Gastrocnemius medialis (tissue), 4 donors: ENCODE measurements around the gene LPIN3. TPM values are rescaled to one million over a fixed set of nuclear protein-coding genes. Genes with fewer than 3 reads are reported as not detected.

Experiments
- ATAC-seq, 2 donors: fragments of 150-250 bp; one replicate each; pipeline ENCODE4 v1.9.1; 2016
- DNase-seq, 2 donors: peaks; one replicate each; pipeline ENCODE4 v3.0.0-alpha.2; 2019
- H3K27ac ChIP-seq, 4 donors: fragments of 200-600 bp; sonication (generic); 1 replicate in 1 of 4; 2 replicates in 3 of 4; pipeline ENCODE4 v1.5.1; 2016 to 2018; ENCODE audit warnings: mild to moderate bottlenecking in 2 of 4, moderate library complexity in 1 of 4
- H3K27me3 ChIP-seq, 3 donors: fragments of 200-600 bp; sonication (generic) in 2 of 3; 1 replicate in 1 of 3; 2 replicates in 2 of 3; pipeline versions ENCODE4 v1.5.1 to v1.6.0; 2016 to 2019; ENCODE audit warnings: mild to moderate bottlenecking in 1 of 3, moderate library complexity in 1 of 3
- H3K36me3 ChIP-seq, 2 donors: fragments of 200-600 bp; sonication (generic) in 1 of 2; one replicate each; pipeline ENCODE4 v1.5.1; 2017 to 2018
- H3K4me1 ChIP-seq, 2 donors: fragments of 200-600 bp; sonication (generic) in 1 of 2; one replicate each; pipeline ENCODE4 v1.5.1; 2016 to 2017; ENCODE audit warnings: mild to moderate bottlenecking in 2 of 2
- H3K4me3 ChIP-seq, 4 donors: fragments of 200-600 bp; sonication (generic) in 3 of 4; 1 replicate in 1 of 4; 2 replicates in 3 of 4; pipeline ENCODE4 v1.5.1; 2016 to 2019; ENCODE audit warnings: mild to moderate bottlenecking in 2 of 4
- H3K9me3 ChIP-seq, 3 donors: fragments of 200-600 bp; sonication (generic) in 2 of 3; 1 replicate in 1 of 3; 2 replicates in 2 of 3; pipeline ENCODE4 v1.5.1; 2016 to 2019
- POLR2A ChIP-seq, 2 donors: fragments of 450-650 bp; IDR thresholded peaks; one replicate each; pipeline ENCODE4 v1.6.1; 2017; ENCODE audit warnings: antibody characterized with exemption in 2 of 2, mild to moderate bottlenecking in 2 of 2, moderate library complexity in 2 of 2
- in situ Hi-C, 4 donors: fragments of 200-750 bp; cut with MboI; loops; one replicate each; pipeline versions ENCODE4 v1.15.0 to v1.8.0; 2017; ENCODE audit warnings: low sequenced_read_pairs in 4 of 4
- intact Hi-C: fragments of 100-400 bp; cut with DNase I; formaldehyde crosslinking; loops from one replicate; pipeline ENCODE4 v1.15.1; 2023; ENCODE audit warnings: low total_unique reads
- total RNA-seq, 4 donors: library from RNA; depleted of rRNA; stranded (reverse); fragments of >200 nt; gene quantifications; one replicate each; pipeline versions ENCODE4 v1.1.0 to v1.2.3, GENCODE V29; 2016
- TF ChIP-seq, protein P1 (sequence below), 5 experiments: fragments of 450-650 bp in 3 of 5; fragments of 200-600 bp in 2 of 5; sonication (generic) in 2 of 5; IDR thresholded peaks in 4 of 5; conservative IDR thresholded peaks in 1 of 5; 1 replicate in 4 of 5; 2 replicates in 1 of 5; pipeline ENCODE4 v1.5.1; 2016 to 2019; ENCODE audit warnings: antibody characterized with exemption in 5 of 5, mild to moderate bottlenecking in 3 of 5, moderate library complexity in 3 of 5

Gene LPIN3
- total RNA-seq, 4 donors from 2014 or later = 0.56 to 2.4 (median 1.1) TPM

- H3K27ac ChIP-seq = no peak overlapping the region
- no peak for TF ChIP-seq POLR2A (IDR thresholded peaks at IDR 0.05)
- TF ChIP-seq, protein P1, sequence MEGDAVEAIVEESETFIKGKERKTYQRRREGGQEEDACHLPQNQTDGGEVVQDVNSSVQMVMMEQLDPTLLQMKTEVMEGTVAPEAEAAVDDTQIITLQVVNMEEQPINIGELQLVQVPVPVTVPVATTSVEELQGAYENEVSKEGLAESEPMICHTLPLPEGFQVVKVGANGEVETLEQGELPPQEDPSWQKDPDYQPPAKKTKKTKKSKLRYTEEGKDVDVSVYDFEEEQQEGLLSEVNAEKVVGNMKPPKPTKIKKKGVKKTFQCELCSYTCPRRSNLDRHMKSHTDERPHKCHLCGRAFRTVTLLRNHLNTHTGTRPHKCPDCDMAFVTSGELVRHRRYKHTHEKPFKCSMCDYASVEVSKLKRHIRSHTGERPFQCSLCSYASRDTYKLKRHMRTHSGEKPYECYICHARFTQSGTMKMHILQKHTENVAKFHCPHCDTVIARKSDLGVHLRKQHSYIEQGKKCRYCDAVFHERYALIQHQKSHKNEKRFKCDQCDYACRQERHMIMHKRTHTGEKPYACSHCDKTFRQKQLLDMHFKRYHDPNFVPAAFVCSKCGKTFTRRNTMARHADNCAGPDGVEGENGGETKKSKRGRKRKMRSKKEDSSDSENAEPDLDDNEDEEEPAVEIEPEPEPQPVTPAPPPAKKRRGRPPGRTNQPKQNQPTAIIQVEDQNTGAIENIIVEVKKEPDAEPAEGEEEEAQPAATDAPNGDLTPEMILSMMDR (IDR thresholded peaks at IDR 0.05 in 4 of 5, conservative IDR thresholded peaks at IDR 0.05 in 1 of 5) = no peak
- ATAC-seq (no peak), DNase-seq (no peak)
- intact Hi-C loops = no loop called here
- in situ Hi-C loops = no loop called here
- peaks cover 4 to 8% of the 10 kb centered on the region in 2 donors for H3K4me1 ChIP-seq
- H3K9me3 ChIP-seq = no peaks in the 10 kb centered on the region
- no peaks in the 10 kb centered on the region for H3K27me3 ChIP-seq
- no peaks in the 10 kb centered on the region for H3K36me3 ChIP-seq
- H3K4me3 ChIP-seq = no peak overlapping the region
These were observed 15.1 kb downstream of the LPIN3 start for GRCh38 chr20:41355598-41356203.

DNA sequence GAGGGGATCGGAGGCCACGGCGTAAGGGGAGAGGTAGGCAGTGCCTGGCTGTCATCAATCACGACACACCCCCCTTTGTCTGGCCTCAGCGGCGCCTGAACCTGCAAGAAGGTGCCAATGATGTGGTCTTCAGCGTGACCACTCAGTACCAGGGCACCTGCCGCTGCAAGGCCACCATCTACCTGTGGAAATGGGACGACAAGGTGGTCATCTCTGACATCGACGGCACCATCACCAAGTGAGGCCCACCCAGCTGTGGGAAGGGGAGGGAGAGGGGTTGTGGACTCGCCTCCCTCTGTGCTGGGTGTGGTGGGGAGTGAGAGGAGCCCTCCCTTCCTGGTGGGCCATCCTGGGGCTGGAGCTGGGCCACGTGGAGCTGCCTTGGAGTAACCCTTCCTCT lies 16.3 kb downstream of the LPIN3 start:
- ATAC-seq (no peak), DNase-seq (no peak)
- intact Hi-C loops (no loop called here), in situ Hi-C loops (no loop called here)
- Histone ChIP-seq H3K27ac (no peak overlapping the region), H3K27me3 (no peaks in the 10 kb centered on the region), H3K36me3 (no peaks in the 10 kb centered on the region), H3K9me3 (no peaks in the 10 kb centered on the region), H3K4me3 (no peak overlapping the region), H3K4me1 (peaks cover 8 to 9% of the 10 kb centered on the region in 2 donors)
- TF ChIP-seq POLR2A (IDR thresholded peaks at IDR 0.05) = no peak
- TF ChIP-seq, protein P1 (IDR thresholded peaks at IDR 0.05 in 4 of 5, conservative IDR thresholded peaks at IDR 0.05 in 1 of 5) = no peak

DNA sequence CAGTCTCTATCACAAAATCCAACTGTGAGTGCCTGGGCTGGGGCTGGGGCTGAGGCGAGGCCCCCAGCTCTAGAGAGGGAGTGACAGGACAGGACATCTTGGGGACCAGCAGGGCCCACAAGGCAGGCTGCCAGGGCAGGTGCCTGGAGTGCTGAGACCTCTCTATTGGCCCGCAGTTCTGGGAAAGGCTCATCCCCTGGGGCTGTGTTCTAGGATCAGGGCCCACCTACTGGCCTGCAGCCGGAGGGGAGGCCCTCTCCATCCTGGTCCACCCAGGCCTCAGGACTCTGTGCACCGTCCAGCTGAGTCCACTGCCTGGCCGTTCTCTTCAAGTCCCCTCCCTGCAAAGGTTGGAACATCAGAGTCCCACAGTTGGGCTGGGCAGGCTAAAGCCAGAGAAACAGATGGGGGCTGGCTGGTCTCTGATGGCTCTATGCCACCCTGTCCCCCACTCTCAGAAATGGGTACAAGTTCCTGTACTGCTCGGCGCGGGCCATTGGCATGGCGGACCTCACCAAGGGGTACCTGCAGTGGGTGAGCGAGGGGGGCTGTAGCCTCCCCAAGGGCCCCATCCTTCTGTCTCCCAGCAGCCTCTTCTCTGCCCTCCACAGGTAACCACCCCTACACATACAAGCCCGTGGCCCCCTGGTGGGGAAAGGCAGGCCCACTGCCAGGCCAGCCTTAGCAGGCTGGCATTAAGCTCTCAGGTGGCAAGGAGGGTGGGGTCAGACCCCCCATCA lies 17.0 kb downstream of the LPIN3 start:
- Histone ChIP-seq H3K4me1 (peaks cover 8 to 13% of the 10 kb centered on the region in 2 donors), H3K27me3 (no peaks in the 10 kb centered on the region), H3K36me3 (no peaks in the 10 kb centered on the region), H3K4me3 (no peak overlapping the region), H3K27ac (no peak overlapping the region), H3K9me3 (no peaks in the 10 kb centered on the region)
- ATAC-seq = no peak
- intact Hi-C loops = no loop called here
- TF ChIP-seq POLR2A (IDR thresholded peaks at IDR 0.05) = no peak
- TF ChIP-seq, protein P1 (IDR thresholded peaks at IDR 0.05 in 4 of 5, conservative IDR thresholded peaks at IDR 0.05 in 1 of 5) = no peak
- in situ Hi-C loops = no loop called here
- DNase-seq = no peak

GRCh38 chr20:41358230-41358629 lies 17.6 kb downstream of the LPIN3 start:
- intact Hi-C loops (no loop called here), in situ Hi-C loops (no loop called here)
- H3K36me3 ChIP-seq = no peaks in the 10 kb centered on the region

More at GRCh38 chr20:41358230-41358629, 17.6 kb downstream of the LPIN3 start:
- no peak for DNase-seq
- peaks cover 8 to 13% of the 10 kb centered on the region in 2 donors for H3K4me1 ChIP-seq
- ATAC-seq = no peak
- TF ChIP-seq, protein P1 (IDR thresholded peaks at IDR 0.05 in 4 of 5, conservative IDR thresholded peaks at IDR 0.05 in 1 of 5) = no peak
- TF ChIP-seq POLR2A (IDR thresholded peaks at IDR 0.05) = no peak
- H3K27ac ChIP-seq = no peak overlapping the region
- H3K4me3 ChIP-seq = no peak overlapping the region
- H3K9me3 ChIP-seq = no peaks in the 10 kb centered on the region
- no peaks in the 10 kb centered on the region for H3K27me3 ChIP-seq
